OCI-LY3 (cell line): Measurements from ENCODE around the gene HECA.

Experiments used
- CTCF ChIP-seq: fragments of 200-600, 300-600 bp; sonication (generic); IDR thresholded peaks from 2 replicates; pipeline ENCODE4 v1.5.1; 2014; ENCODE audit warnings: antibody characterized with exemption, low read length, low read depth
- EZH2phosphoT487 ChIP-seq: fragments of 200-600 bp; shearing (Covaris generic); IDR thresholded peaks from 2 replicates; pipeline ENCODE4 v1.6.1; 2018; ENCODE audit warnings: antibody characterized with exemption, mixed run types, low read depth

GRCh38 chr6:139126931-139127330 is 7.9 kb upstream of the HECA start:
- TF ChIP-seq CTCF (no peak), EZH2phosphoT487 (no peak)
